ENCODE measurements around the gene SLC35F1. TPM values are rescaled to one million over a fixed set of nuclear protein-coding genes. Genes with fewer than 3 reads are reported as not detected.

Gene SLC35F1
- total and polyA plus RNA-seq, 2 donors (not counting 3 experiments of a cell fraction or from before 2014, with no cell fraction given) = not detected

- Histone ChIP-seq H3K4me3 (replicated peaks in 1 of 3; ENCODE audit: insufficient read depth in 1 of 3, low read depth in 1 of 3, low read length in 3 of 3) (no peak overlapping the region), H3K4me2 (ENCODE audit: insufficient read depth, low read length) (no peak overlapping the region), H3K27ac (ENCODE audit: insufficient read depth, low read depth, low read length) (no peak overlapping the region), H3K27me3 (ENCODE audit: control insufficient read depth in 2 of 2, insufficient read depth in 2 of 2, low read length in 2 of 2) (peaks cover 6 to 9% of the 10 kb centered on the region in 2 experiments), H3K9me3 (replicated peaks; ENCODE audit: control insufficient read depth, insufficient read depth, low read length) (no peaks in the 10 kb centered on the region), H4K20me1 (replicated peaks; ENCODE audit: control insufficient read depth, extremely low read depth, insufficient read depth, low read length) (no peaks in the 10 kb centered on the region), H3K79me2 (ENCODE audit: control insufficient read depth, insufficient read depth, low read length) (no peaks in the 10 kb centered on the region), H2AFZ (ENCODE audit: low read depth, low read length) (no peak overlapping the region), H3K9me1 (replicated peaks; ENCODE audit: control insufficient read depth, extremely low read depth, insufficient read depth, low read length) (no peaks in the 10 kb centered on the region), H3K4me1 (ENCODE audit: control insufficient read depth, extremely low read depth, insufficient read depth, low read length) (no peaks in the 10 kb centered on the region), H3K9ac (replicated peaks; ENCODE audit: extremely low read depth, insufficient read depth, low read length) (no peak overlapping the region), H3K36me3 (ENCODE audit: control insufficient read depth in 2 of 2, extremely low read depth in 1 of 2, insufficient read depth in 2 of 2, low read length in 2 of 2) (no peaks in the 10 kb centered on the region)
- DNase-seq (ENCODE audit: low read depth, low spot score) (no peak), FAIRE-seq (no peak)
- ChIA-PET POLR2A (no interaction called here), CTCF (interaction anchor here (1.6 kb wide), 1 partner anchor 682 kb away, joined by 3 read pairs; no protein-coding TSS in a partner anchor)
- intact Hi-C loops (cut with micrococcal nuclease) (loop anchor here (5.0 to 10.0 kb wide), 2 partner anchors 439 to 834 kb away; no protein-coding TSS in a partner anchor), dilution Hi-C loops (cut with MboI; ENCODE audit: extremely low pct_ligation_motif_present, low sequenced_read_pairs) (no loop called here)
- TF ChIP-seq POLR2A (IDR thresholded peaks at IDR 0.05; ENCODE audit: low read depth, low read length) (no peak), JUN (IDR thresholded peaks at IDR 0.05; ENCODE audit: borderline replicate concordance, insufficient read depth, insufficient read length, low read depth) (no peak), FOS (IDR thresholded peaks at IDR 0.05; ENCODE audit: borderline replicate concordance, insufficient read depth, low read length) (no peak), EZH2 (IDR thresholded peaks at IDR 0.05; ENCODE audit: borderline replicate concordance, low read depth, low read length, severe bottlenecking) (no peak), POLR2AphosphoS5 (IDR thresholded peaks at IDR 0.05; ENCODE audit: insufficient read depth, low read depth, low read length) (no peak), GATA2 (IDR thresholded peaks at IDR 0.05; ENCODE audit: insufficient read depth, insufficient read length, low read depth, low read length) (no peak), MAX (IDR thresholded peaks at IDR 0.05; ENCODE audit: insufficient read depth, insufficient read length) (no peak), MYC (IDR thresholded peaks at IDR 0.05; ENCODE audit: low read depth, low read length) (no peak)
- TF ChIP-seq, protein P1, sequence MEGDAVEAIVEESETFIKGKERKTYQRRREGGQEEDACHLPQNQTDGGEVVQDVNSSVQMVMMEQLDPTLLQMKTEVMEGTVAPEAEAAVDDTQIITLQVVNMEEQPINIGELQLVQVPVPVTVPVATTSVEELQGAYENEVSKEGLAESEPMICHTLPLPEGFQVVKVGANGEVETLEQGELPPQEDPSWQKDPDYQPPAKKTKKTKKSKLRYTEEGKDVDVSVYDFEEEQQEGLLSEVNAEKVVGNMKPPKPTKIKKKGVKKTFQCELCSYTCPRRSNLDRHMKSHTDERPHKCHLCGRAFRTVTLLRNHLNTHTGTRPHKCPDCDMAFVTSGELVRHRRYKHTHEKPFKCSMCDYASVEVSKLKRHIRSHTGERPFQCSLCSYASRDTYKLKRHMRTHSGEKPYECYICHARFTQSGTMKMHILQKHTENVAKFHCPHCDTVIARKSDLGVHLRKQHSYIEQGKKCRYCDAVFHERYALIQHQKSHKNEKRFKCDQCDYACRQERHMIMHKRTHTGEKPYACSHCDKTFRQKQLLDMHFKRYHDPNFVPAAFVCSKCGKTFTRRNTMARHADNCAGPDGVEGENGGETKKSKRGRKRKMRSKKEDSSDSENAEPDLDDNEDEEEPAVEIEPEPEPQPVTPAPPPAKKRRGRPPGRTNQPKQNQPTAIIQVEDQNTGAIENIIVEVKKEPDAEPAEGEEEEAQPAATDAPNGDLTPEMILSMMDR (IDR thresholded peaks at IDR 0.05; ENCODE audit: extremely low read depth in 1 of 2, insufficient read depth in 1 of 2, low read depth in 1 of 2, low read length in 2 of 2) = no peak
- no TSS peak for BruUV-seq (replicated peaks)
These were observed 374.2 kb downstream of the SLC35F1 start for GRCh38 chr6:118281291-118281690.

All from endothelial cell of umbilical vein (primary cell).